H9 (cell line): ENCODE results near the gene HS2ST1. TPM values are rescaled to one million over a fixed set of nuclear protein-coding genes. Genes with fewer than 3 reads are reported as not detected.

ENCODE experiments used
- DNase-seq: peaks from one replicate; pipeline ENCODE4 v3.0.0-alpha.2; 2017
- H2AFZ ChIP-seq: one replicate; pipeline ENCODE4 v1.6.1; 2013; ENCODE audit warnings: mild to moderate bottlenecking, low read length, control low read depth, moderate library complexity
- H2AK5ac ChIP-seq: 2 replicates; pipeline ENCODE4 v1.6.1; 2013; ENCODE audit warnings: low read length, control low read depth, mixed read lengths; ENCODE audit not compliant: insufficient read length
- H2BK120ac ChIP-seq: one replicate; pipeline ENCODE4 v1.6.1; 2013; ENCODE audit warnings: low read depth, mild to moderate bottlenecking, low read length, control low read depth, inconsistent platforms; ENCODE audit not compliant: poor library complexity, severe bottlenecking
- H2BK12ac ChIP-seq: 2 replicates; pipeline ENCODE4 v1.6.1; 2013; ENCODE audit warnings: low read length, control low read depth, mixed read lengths, low read depth; ENCODE audit not compliant: insufficient read length
- H2BK15ac ChIP-seq: 2 replicates; pipeline ENCODE4 v1.6.1; 2013; ENCODE audit warnings: low read depth, low read length, control low read depth
- H2BK20ac ChIP-seq: one replicate; pipeline ENCODE4 v1.6.1; 2013; ENCODE audit warnings: low read depth, mild to moderate bottlenecking, low read length, control low read depth, inconsistent platforms; ENCODE audit not compliant: poor library complexity, severe bottlenecking
- H2BK5ac ChIP-seq: 2 replicates; pipeline ENCODE4 v1.6.1; 2013; ENCODE audit warnings: low read length, control low read depth, mixed read lengths; ENCODE audit not compliant: insufficient read length
- H3K14ac ChIP-seq: 2 replicates; pipeline ENCODE4 v1.6.1; 2013; ENCODE audit warnings: low read length, control low read depth; ENCODE audit not compliant: insufficient read depth
- H3K18ac ChIP-seq: 2 replicates; pipeline ENCODE4 v1.6.1; 2013; ENCODE audit warnings: low read depth, mild to moderate bottlenecking, mixed read lengths, low read length, control low read depth; ENCODE audit not compliant: insufficient read length
- H3K23ac ChIP-seq: 2 replicates; pipeline ENCODE4 v1.6.1; 2013; ENCODE audit warnings: low read length, control low read depth, mixed read lengths, low read depth; ENCODE audit not compliant: insufficient read length
- H3K23me2 ChIP-seq: 2 replicates; pipeline ENCODE4 v1.6.1; 2013; ENCODE audit warnings: low read depth, mild to moderate bottlenecking, mixed read lengths, low read length, control low read depth; ENCODE audit not compliant: insufficient read length, poor library complexity, severe bottlenecking
- H3K27ac ChIP-seq: 2 replicates; pipeline ENCODE4 v1.5.1; 2013; ENCODE audit warnings: low read length, control low read depth, mixed read lengths, low read depth; ENCODE audit not compliant: insufficient read length
- H3K27me3 ChIP-seq: 2 replicates; pipeline ENCODE4 v1.6.1; 2013; ENCODE audit warnings: low read length, control low read depth, inconsistent platforms; ENCODE audit not compliant: insufficient read depth
- H3K4ac ChIP-seq: 2 replicates; pipeline ENCODE4 v1.6.1; 2013; ENCODE audit warnings: low read depth, mild to moderate bottlenecking, control low read depth, inconsistent platforms, low read length, moderate library complexity
- H3K4me1 ChIP-seq: 2 replicates; pipeline ENCODE4 v1.6.1; 2013; ENCODE audit warnings: low read length, control low read depth, inconsistent platforms; ENCODE audit not compliant: insufficient read depth
- H3K4me2 ChIP-seq: 2 replicates; pipeline ENCODE4 v1.6.1; 2013; ENCODE audit warnings: low read length, control low read depth, mixed read lengths; ENCODE audit not compliant: insufficient read length, insufficient read depth
- H3K56ac ChIP-seq: 2 replicates; pipeline ENCODE4 v1.6.1; 2013; ENCODE audit warnings: low read depth, mild to moderate bottlenecking, mixed read lengths, low read length, control low read depth; ENCODE audit not compliant: insufficient read length
- H3K79me1 ChIP-seq: 2 replicates; pipeline ENCODE4 v1.6.1; 2013; ENCODE audit warnings: low read depth, mild to moderate bottlenecking, moderate library complexity, low read length, control low read depth, inconsistent platforms; ENCODE audit not compliant: insufficient read depth, poor library complexity, severe bottlenecking
- H3K79me2 ChIP-seq: 2 replicates; pipeline ENCODE4 v1.6.1; 2013; ENCODE audit warnings: low read length, control low read depth, inconsistent platforms; ENCODE audit not compliant: insufficient read depth
- H3K9ac ChIP-seq: 2 replicates; pipeline ENCODE4 v1.6.1; 2013; ENCODE audit warnings: low read length, control low read depth, mixed read lengths; ENCODE audit not compliant: insufficient read length; ENCODE audit errors: extremely low read depth
- H3K9me3 ChIP-seq: one replicate; pipeline ENCODE4 v1.6.1; 2013; ENCODE audit warnings: low read depth, low read length, inconsistent platforms; ENCODE audit not compliant: control insufficient read depth
- H3T11ph ChIP-seq: one replicate; pipeline ENCODE4 v1.6.1; 2013; ENCODE audit warnings: mild to moderate bottlenecking, low read length, control low read depth, inconsistent platforms
- H4K20me1 ChIP-seq: one replicate; pipeline ENCODE4 v1.6.1; 2013; ENCODE audit not compliant: control insufficient read depth, insufficient read length, insufficient read depth
- H4K5ac ChIP-seq: 2 replicates; pipeline ENCODE4 v1.6.1; 2013; ENCODE audit warnings: low read depth, mild to moderate bottlenecking, mixed read lengths, low read length, control low read depth; ENCODE audit not compliant: insufficient read length
- H4K8ac ChIP-seq: replicated peaks from 2 replicates; pipeline ENCODE4 v1.6.1; 2013; ENCODE audit warnings: low read length, control low read depth, mixed read lengths, low read depth; ENCODE audit not compliant: insufficient read length
- H4K91ac ChIP-seq: 2 replicates; pipeline ENCODE4 v1.6.1; 2013; ENCODE audit warnings: low read depth, mild to moderate bottlenecking, moderate library complexity, mixed read lengths, low read length, control low read depth; ENCODE audit not compliant: insufficient read length
- H3K27ac Mint-ChIP-seq, 3 experiments: 2 replicates in 2 of 3; 3 replicates in 1 of 3; pipeline ENCODE4 v1.8.0; 2020 to 2021; ENCODE audit warnings: mixed read lengths in 3 of 3, mild to moderate bottlenecking in 1 of 3, moderate library complexity in 1 of 3
- H3K27me3 Mint-ChIP-seq: 2 replicates; pipeline ENCODE4 v1.8.0; 2021; ENCODE audit warnings: low read depth, mild to moderate bottlenecking, moderate library complexity, mixed read lengths
- H3K36me3 Mint-ChIP-seq, 3 experiments: 2 replicates in 2 of 3; 3 replicates in 1 of 3; pipeline ENCODE4 v1.8.0; 2020 to 2021; ENCODE audit warnings: low read depth in 3 of 3, mixed read lengths in 3 of 3; ENCODE audit not compliant: insufficient read depth in 1 of 3
- H3K4me1 Mint-ChIP-seq, 2 experiments: 2 replicates each; pipeline ENCODE4 v1.8.0; 2020; ENCODE audit warnings: mixed read lengths in 2 of 2
- H3K4me3 Mint-ChIP-seq, 2 experiments: 2 replicates in 1 of 2; 3 replicates in 1 of 2; pipeline ENCODE4 v1.8.0; 2020 to 2021; ENCODE audit warnings: mild to moderate bottlenecking in 2 of 2, mixed read lengths in 2 of 2, moderate library complexity in 1 of 2
- H3K9me3 Mint-ChIP-seq, 2 experiments: 2 replicates in 1 of 2; 3 replicates in 1 of 2; pipeline ENCODE4 v1.8.0; 2020; ENCODE audit warnings: mild to moderate bottlenecking in 2 of 2, mixed read lengths in 2 of 2, moderate library complexity in 1 of 2
- CTCF ChIP-seq: fragments of 200-600 bp; sonication (generic); conservative IDR thresholded peaks from 3 replicates; pipeline ENCODE4 v1.8.0; 2021; ENCODE audit warnings: antibody characterized with exemption, mild to moderate bottlenecking
- WGBS: extraction: QIAGEN DNeasy Blood & Tissue Kit; methylation state at CpG from one replicate; pipeline ENCODE4 v1.1.7; 2013; ENCODE audit warnings: missing lambda C conversion rate, low lambda C conversion rate, mixed read lengths; ENCODE audit not compliant: insufficient read length; ENCODE audit errors: extremely low coverage; 5-methylcytosine and 5-hydroxymethylcytosine counted together
- total RNA-seq: library from RNA; stranded (reverse); gene quantifications from 2 replicates; pipeline ENCODE4 v1.2.1, GENCODE V29; 2021

The HS2ST1 gene
- total RNA-seq, 1 experiment from 2014 or later: 20.1 TPM

GRCh38 chr1:87111659-87112371 lies 197.4 kb downstream of the HS2ST1 start:
- no peak overlapping the region for H4K8ac ChIP-seq
- H2BK5ac ChIP-seq: no peak overlapping the region
- no CpG with 5 or more reads among the region's 5 CpGs for WGBS
- H3K27me3 ChIP-seq: no peaks in the 10 kb centered on the region
- no peak overlapping the region for H2BK12ac ChIP-seq
- H3K79me1 ChIP-seq: no peaks in the 10 kb centered on the region
- H2BK120ac ChIP-seq: no peak overlapping the region
- Mint-ChIP-seq H3K27me3 (peaks cover 15% of the 10 kb centered on the region), H3K4me1 (peaks cover 12 to 22% of the 10 kb centered on the region in 2 experiments), H3K27ac (no peak overlapping the region), H3K9me3 (no peaks in the 10 kb centered on the region), H3K4me3 (no peak overlapping the region), H3K36me3 (no peaks in the 10 kb centered on the region)
- H3K23ac ChIP-seq: no peak overlapping the region
- H3K14ac ChIP-seq: no peak overlapping the region
- H4K20me1 ChIP-seq: no peaks in the 10 kb centered on the region
- H3T11ph ChIP-seq: no peak overlapping the region
- H3K79me2 ChIP-seq: no peaks in the 10 kb centered on the region
- no peak overlapping the region for H2AK5ac ChIP-seq
- no peak overlapping the region for H3K9ac ChIP-seq
- H3K18ac ChIP-seq: no peak overlapping the region
- no peak overlapping the region for H3K4ac ChIP-seq
- no peak overlapping the region for H4K5ac ChIP-seq
- TF ChIP-seq CTCF: no peak
- H2BK20ac ChIP-seq: no peak overlapping the region
- no peak for DNase-seq
- H3K4me2 ChIP-seq: no peak overlapping the region
- H3K4me1 ChIP-seq: no peaks in the 10 kb centered on the region; the same call in 1 of the 2 replicates
- no peak overlapping the region for H4K91ac ChIP-seq
- no peak overlapping the region for H2BK15ac ChIP-seq
- no peaks in the 10 kb centered on the region for H3K9me3 ChIP-seq
- no peak overlapping the region for H3K27ac ChIP-seq
- H3K56ac ChIP-seq: no peak overlapping the region
- no peak overlapping the region for H2AFZ ChIP-seq
- H3K23me2 ChIP-seq: no peaks in the 10 kb centered on the region
